GM12878 (cell line): ENCODE data around the gene SARS1. TPM values are rescaled to one million over a fixed set of nuclear protein-coding genes. Genes with fewer than 3 reads are reported as not detected.

Experiments used
- ATAC-seq: fragments of 200-7000 bp; cut with Tn5 transposase; 3 replicates; pipeline ENCODE4 v1.9.1; 2020; ENCODE audit warnings: mild to moderate bottlenecking, moderate library complexity
- BruUV-seq: library from RNA; stranded (reverse); fragments of 400-500 nt; replicated peaks from 2 replicates; lab custom pipeline; 2021; lab: Mats Ljungman, UMichigan
- CTCF ChIA-PET: fragments of 300-600 bp; sonication (Branson Sonifier 250); formaldehyde crosslinking; extraction: SDS; loops from one replicate; lab custom pipeline; 2021; ENCODE audit warnings: inconsistent platforms; lab: Yijun Ruan, JAX
- POLR2A ChIA-PET: fragments of 350-600 bp; formaldehyde crosslinking; extraction: SDS; loops from one replicate; lab custom pipeline; 2021; ENCODE audit warnings: inconsistent platforms; lab: Charles Lee
- RAD21 ChIA-PET: fragments of 300-600 bp; sonication (Branson Sonifier 250); formaldehyde crosslinking; loops from one replicate; lab custom pipeline; 2023; ENCODE audit warnings: antibody characterized with exemption; ENCODE audit not compliant: unreplicated experiment; lab: Charles Lee
- SMC1A ChIA-PET: fragments of 300-600 bp; sonication (Branson Sonifier 250); formaldehyde crosslinking; loops from one replicate; lab custom pipeline; 2023; ENCODE audit not compliant: unreplicated experiment, uncharacterized antibody; lab: Charles Lee
- DNase-seq: peaks from one replicate; pipeline ENCODE4 v3.0.0-alpha.2; 2011; ENCODE audit warnings: low read depth, low spot score
- FAIRE-seq: peaks from 3 replicates; lab custom pipeline; 2011; peaks lifted over from hg19 to GRCh38; lab: Jason Lieb, UNC
- H2AFZ ChIP-seq: 2 replicates; pipeline ENCODE4 v1.6.0; 2011; ENCODE audit warnings: low read depth, low read length, control low read depth; ENCODE audit not compliant: control insufficient read depth
- H3K27ac ChIP-seq: 2 replicates; pipeline ENCODE4 v1.5.1; 2011; ENCODE audit warnings: control low read depth; ENCODE audit not compliant: control insufficient read depth, insufficient read depth
- H3K27me3 ChIP-seq, 2 experiments: replicated peaks in 1 of 2; 2 replicates each; pipeline versions ENCODE4 v1.6.0 to v1.6.1; 2011; ENCODE audit warnings: low read length in 1 of 2; ENCODE audit not compliant: control insufficient read depth in 2 of 2, insufficient read depth in 2 of 2
- H3K36me3 ChIP-seq, 2 experiments: 2 replicates each; pipeline ENCODE4 v1.5.1; 2011; ENCODE audit warnings: low read length in 1 of 2; ENCODE audit not compliant: control insufficient read depth in 2 of 2, insufficient read depth in 2 of 2
- H3K4me1 ChIP-seq: 2 replicates; pipeline ENCODE4 v1.6.1; 2011; ENCODE audit warnings: mild to moderate bottlenecking, low read length, moderate library complexity, mixed read lengths; ENCODE audit not compliant: control insufficient read depth, insufficient read depth
- H3K4me2 ChIP-seq: 2 replicates; pipeline ENCODE4 v1.6.0; 2011; ENCODE audit warnings: control low read depth; ENCODE audit not compliant: control insufficient read depth, insufficient read depth
- H3K4me3 ChIP-seq: fragments of 200-600 bp; sonication (generic); 2 replicates; pipeline ENCODE4 v1.5.1; 2016
- H3K79me2 ChIP-seq: 2 replicates; pipeline ENCODE4 v1.6.0; 2011; ENCODE audit warnings: low read length; ENCODE audit not compliant: control insufficient read depth, insufficient read depth
- H3K9ac ChIP-seq: 2 replicates; pipeline ENCODE4 v1.8.0; 2011; ENCODE audit warnings: low read length, control low read depth, mixed read lengths; ENCODE audit not compliant: control insufficient read depth, insufficient read depth
- H3K9me3 ChIP-seq: replicated peaks from 3 replicates; pipeline ENCODE4 v1.5.1; 2011; ENCODE audit warnings: mild to moderate bottlenecking, low read length; ENCODE audit not compliant: control insufficient read depth, insufficient read depth
- H4K20me1 ChIP-seq: 2 replicates; pipeline ENCODE4 v1.6.0; 2011; ENCODE audit not compliant: control insufficient read depth, insufficient read depth
- CEBPB ChIP-seq, 2 experiments: fragments of 150-350 bp in 1 of 2; IDR thresholded peaks; 2 replicates each; pipeline ENCODE4 v1.6.1; 2012 to 2014; ENCODE audit warnings: low read depth in 2 of 2, low read length in 2 of 2, borderline replicate concordance in 1 of 2, inconsistent platforms in 1 of 2
- CHD1 ChIP-seq: IDR thresholded peaks from 2 replicates; pipeline ENCODE4 v1.6.1; 2012; ENCODE audit warnings: low read depth, low read length, improper control_type of control experiment
- FOXK2 ChIP-seq: fragments of 450-650 bp; IDR thresholded peaks from 2 replicates; pipeline ENCODE4 v1.6.1; 2017; ENCODE audit warnings: mild to moderate bottlenecking, moderate library complexity
- KDM1A ChIP-seq: fragments of 200-600 bp; sonication (generic); IDR thresholded peaks from 2 replicates; pipeline ENCODE4 v1.6.1; 2016; ENCODE audit warnings: borderline replicate concordance
- MXI1 ChIP-seq: fragments of 150-350 bp; IDR thresholded peaks from 2 replicates; pipeline ENCODE4 v1.6.1; 2011; ENCODE audit warnings: low read depth, mild to moderate bottlenecking, inconsistent platforms, low read length, improper control_type of control experiment
- NBN ChIP-seq: fragments of 450-650 bp; IDR thresholded peaks from 2 replicates; pipeline ENCODE4 v1.6.1; 2016
- REST ChIP-seq: IDR thresholded peaks from 2 replicates; pipeline ENCODE4 v1.6.1; 2012; ENCODE audit warnings: mild to moderate bottlenecking, low read depth, low read length
- SREBF1 ChIP-seq: IDR thresholded peaks from 2 replicates; pipeline ENCODE4 v1.6.1; 2012; ENCODE audit warnings: mild to moderate bottlenecking, low read length
- WGBS: methylation state at CpG from one replicate; pipeline ENCODE4 v1.1.6; 2016; ENCODE audit warnings: low lambda C conversion rate; ENCODE audit not compliant: insufficient replicate concordance, insufficient coverage; ENCODE audit errors: missing lambda C conversion rate; 5-methylcytosine and 5-hydroxymethylcytosine counted together
- in situ Hi-C: fragments of 300-500 bp; cut with MboI; formaldehyde crosslinking; loops from 9 replicates; pipeline ENCODE4 v1.14.3; 2018; ENCODE audit warnings: mixed read lengths
- intact Hi-C: fragments of 100-400 bp; cut with micrococcal nuclease; formaldehyde crosslinking; loops from one replicate; pipeline ENCODE4 v1.14.2; 2022; ENCODE audit not compliant: unreplicated experiment
- polyA plus RNA-seq, 11 experiments: library from polyadenylated mRNA; depleted of rRNA in 4 of 11; unstranded in 6 of 11; stranded (reverse) in 5 of 11; fragments of >200 nt; fragmentation: Nextera tagmentation in 4 of 11; fragmentation: Illumina TruSeq in 1 of 11; extraction: Ambion mirVana in 4 of 11; extraction: Trizol in 1 of 11; gene quantifications; 1 replicate in 1 of 11; 2 replicates in 10 of 11; pipeline versions ENCODE4 v1.2.1 to v1.2.3, GENCODE V29; 2011 to 2016; ENCODE audit warnings: inconsistent platforms in 2 of 11, missing spikeins in 2 of 11, low read depth in 1 of 11
- total RNA-seq, 4 experiments: library from RNA; depleted of rRNA in 3 of 4; stranded (reverse); fragments of >200 nt in 3 of 4; fragmentation: Illumina TruSeq in 1 of 4; extraction: Trizol in 1 of 4; gene quantifications; 2 replicates each; pipeline versions ENCODE4 v1.2.1 to v1.2.3, GENCODE V29; 2013 to 2021
- TF ChIP-seq, protein P1 (sequence below): fragments of 450-650 bp; IDR thresholded peaks from 2 replicates; pipeline ENCODE4 v1.6.1; 2017; ENCODE audit warnings: mild to moderate bottlenecking, moderate library complexity
- TF ChIP-seq, protein P2 (sequence below): fragments of 150-350 bp; IDR thresholded peaks from 2 replicates; pipeline ENCODE4 v1.6.1; 2014; ENCODE audit warnings: mild to moderate bottlenecking, low read depth, low read length

SARS1 gene
- total and polyA plus RNA-seq, 10 of the 15 experiments (the other 5 are each of a cell fraction or from before 2014, with no cell fraction given) = 103 to 202 (median 138) TPM

GRCh38 chr1:109269981-109270622, 56.4 kb downstream of the SARS1 start:
- Histone ChIP-seq H3K4me3 (no peak overlapping the region), H3K9me3 (no peaks in the 10 kb centered on the region), H3K36me3 (no peaks in the 10 kb centered on the region), H3K79me2 (no peaks in the 10 kb centered on the region), H3K4me1 (no peaks in the 10 kb centered on the region), H2AFZ (no peak overlapping the region), H3K9ac (no peak overlapping the region), H4K20me1 (no peaks in the 10 kb centered on the region), H3K27me3 (peaks cover 0 to 1% of the 10 kb centered on the region in 2 experiments; a peak in 1 of 4 replicates), H3K27ac (no peak overlapping the region), H3K4me2 (no peak overlapping the region)
- intact Hi-C loops (no loop called here), in situ Hi-C loops (no loop called here)
- ChIA-PET POLR2A (no interaction called here), RAD21 (no interaction called here), SMC1A (no interaction called here), CTCF (no interaction called here)
- BruUV-seq = no TSS peak
- no peak for TF ChIP-seq SREBF1
- TF ChIP-seq, protein P1, sequence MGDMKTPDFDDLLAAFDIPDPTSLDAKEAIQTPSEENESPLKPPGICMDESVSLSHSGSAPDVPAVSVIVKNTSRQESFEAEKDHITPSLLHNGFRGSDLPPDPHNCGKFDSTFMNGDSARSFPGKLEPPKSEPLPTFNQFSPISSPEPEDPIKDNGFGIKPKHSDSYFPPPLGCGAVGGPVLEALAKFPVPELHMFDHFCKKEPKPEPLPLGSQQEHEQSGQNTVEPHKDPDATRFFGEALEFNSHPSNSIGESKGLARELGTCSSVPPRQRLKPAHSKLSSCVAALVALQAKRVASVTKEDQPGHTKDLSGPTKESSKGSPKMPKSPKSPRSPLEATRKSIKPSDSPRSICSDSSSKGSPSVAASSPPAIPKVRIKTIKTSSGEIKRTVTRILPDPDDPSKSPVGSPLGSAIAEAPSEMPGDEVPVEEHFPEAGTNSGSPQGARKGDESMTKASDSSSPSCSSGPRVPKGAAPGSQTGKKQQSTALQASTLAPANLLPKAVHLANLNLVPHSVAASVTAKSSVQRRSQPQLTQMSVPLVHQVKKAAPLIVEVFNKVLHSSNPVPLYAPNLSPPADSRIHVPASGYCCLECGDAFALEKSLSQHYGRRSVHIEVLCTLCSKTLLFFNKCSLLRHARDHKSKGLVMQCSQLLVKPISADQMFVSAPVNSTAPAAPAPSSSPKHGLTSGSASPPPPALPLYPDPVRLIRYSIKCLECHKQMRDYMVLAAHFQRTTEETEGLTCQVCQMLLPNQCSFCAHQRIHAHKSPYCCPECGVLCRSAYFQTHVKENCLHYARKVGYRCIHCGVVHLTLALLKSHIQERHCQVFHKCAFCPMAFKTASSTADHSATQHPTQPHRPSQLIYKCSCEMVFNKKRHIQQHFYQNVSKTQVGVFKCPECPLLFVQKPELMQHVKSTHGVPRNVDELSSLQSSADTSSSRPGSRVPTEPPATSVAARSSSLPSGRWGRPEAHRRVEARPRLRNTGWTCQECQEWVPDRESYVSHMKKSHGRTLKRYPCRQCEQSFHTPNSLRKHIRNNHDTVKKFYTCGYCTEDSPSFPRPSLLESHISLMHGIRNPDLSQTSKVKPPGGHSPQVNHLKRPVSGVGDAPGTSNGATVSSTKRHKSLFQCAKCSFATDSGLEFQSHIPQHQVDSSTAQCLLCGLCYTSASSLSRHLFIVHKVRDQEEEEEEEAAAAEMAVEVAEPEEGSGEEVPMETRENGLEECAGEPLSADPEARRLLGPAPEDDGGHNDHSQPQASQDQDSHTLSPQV = no peak
- TF ChIP-seq KDM1A = no peak
- TF ChIP-seq NBN = no peak
- TF ChIP-seq FOXK2 = no peak
- TF ChIP-seq MXI1 = no peak
- TF ChIP-seq REST = no peak
- TF ChIP-seq, protein P2, sequence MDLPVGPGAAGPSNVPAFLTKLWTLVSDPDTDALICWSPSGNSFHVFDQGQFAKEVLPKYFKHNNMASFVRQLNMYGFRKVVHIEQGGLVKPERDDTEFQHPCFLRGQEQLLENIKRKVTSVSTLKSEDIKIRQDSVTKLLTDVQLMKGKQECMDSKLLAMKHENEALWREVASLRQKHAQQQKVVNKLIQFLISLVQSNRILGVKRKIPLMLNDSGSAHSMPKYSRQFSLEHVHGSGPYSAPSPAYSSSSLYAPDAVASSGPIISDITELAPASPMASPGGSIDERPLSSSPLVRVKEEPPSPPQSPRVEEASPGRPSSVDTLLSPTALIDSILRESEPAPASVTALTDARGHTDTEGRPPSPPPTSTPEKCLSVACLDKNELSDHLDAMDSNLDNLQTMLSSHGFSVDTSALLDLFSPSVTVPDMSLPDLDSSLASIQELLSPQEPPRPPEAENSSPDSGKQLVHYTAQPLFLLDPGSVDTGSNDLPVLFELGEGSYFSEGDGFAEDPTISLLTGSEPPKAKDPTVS = no peak
- TF ChIP-seq CHD1 = no peak
- TF ChIP-seq CEBPB (IDR thresholded peaks at IDR 0.05; ENCODE audit: borderline replicate concordance in 1 of 2, low read depth in 2 of 2, low read length in 2 of 2) = no peak
- 59% methylated on average over 17 of the region's 17 CpGs for WGBS
- ATAC-seq (no peak), DNase-seq (no peak), FAIRE-seq (no peak)
